GM19372 (cell line): Measurements from ENCODE around the gene TTLL8.

ENCODE experiments used
- ATAC-seq: cut with Tn5 transposase; IDR thresholded peaks from one replicate; pipeline ENCODE4 v1.9.1; 2021; ENCODE audit warnings: mild to moderate bottlenecking, low read depth, moderate library complexity; ENCODE audit not compliant: unreplicated experiment

Gene TTLL8

DNA sequence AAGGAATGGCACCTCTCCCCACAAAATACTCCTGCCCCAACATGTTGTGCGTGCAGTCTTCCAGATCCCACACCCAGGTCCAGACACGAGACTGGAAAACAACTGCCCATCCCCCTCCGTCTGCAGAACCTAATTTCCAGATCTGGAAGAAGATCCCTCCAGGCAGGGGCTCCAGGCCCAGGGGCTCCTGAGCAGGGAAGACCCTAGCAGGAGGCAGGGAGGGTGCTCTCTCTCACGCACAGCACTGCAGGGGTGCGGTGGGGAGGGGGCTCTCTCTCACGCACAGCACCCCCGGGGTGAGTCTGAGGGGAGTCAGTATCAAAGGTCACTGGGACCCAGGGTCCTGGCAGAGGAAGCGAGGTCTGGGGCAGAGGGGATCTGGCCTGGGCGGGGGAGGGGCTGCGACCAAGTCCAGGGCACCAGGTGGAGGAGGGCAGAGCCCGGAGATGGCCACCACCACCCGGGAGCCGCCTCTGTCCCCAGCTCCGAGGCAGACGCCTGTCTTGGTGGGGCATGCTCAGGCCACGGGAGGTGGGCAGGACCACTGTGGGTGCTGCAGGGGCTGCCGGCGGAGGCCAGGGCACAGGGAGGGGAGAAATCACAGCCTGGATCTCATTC, 25.5 kb upstream of the TTLL8 start:
- no peak for ATAC-seq

DNA sequence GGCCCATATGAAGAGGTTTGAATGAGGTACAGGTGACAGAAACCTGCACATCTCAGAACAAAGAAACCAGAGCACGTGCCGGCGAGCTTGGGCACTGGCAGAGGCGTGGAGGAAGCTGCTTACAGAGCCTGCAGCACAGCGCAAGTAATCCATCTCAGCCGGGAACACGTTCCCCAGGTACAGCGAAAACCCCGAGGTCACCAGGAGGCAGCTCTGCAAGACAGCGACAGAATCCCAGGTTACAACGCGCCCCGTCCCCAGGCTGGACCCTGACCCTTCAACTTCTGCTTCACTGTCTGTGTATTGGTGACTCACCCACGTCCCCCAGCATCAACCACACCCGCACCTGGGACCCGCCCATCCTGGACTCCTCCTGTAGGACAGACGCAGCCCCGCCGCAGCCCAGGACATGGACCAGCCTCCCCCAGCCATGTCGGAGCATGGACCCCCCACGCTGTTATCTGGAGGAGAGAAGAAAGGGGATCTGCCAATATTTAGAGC, 24.9 kb upstream of the TTLL8 start:
- ATAC-seq, result no peak

DNA sequence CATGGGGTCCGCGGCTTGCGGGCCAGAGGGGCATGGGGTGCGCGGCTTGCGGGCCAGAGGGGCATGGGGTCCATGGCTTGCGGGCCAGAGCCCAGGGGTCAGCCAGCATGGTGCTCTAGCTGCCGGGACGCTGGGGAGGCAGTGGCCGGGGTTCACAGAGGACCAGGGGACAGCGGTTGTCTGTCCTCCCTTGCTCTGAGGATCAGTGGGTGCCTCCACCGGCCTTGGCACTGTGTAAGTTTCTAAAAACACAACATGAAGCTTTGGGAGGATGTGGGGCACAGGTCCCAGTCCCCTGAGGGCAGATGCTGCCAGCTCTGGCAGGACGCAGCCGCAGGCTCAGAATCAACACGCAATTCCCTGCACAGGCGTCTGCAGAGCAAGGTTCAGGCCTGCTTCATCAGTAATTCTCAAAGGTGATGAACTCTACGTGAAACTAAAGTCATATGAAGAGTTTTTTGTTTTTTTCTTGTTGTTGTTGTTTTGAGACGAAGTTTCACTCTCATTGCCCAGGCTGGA, 24.2 kb upstream of the TTLL8 start:
- ATAC-seq, result no peak

GRCh38 chr22:50081426-50082196, 23.5 kb upstream of the TTLL8 start:
- ATAC-seq, result no peak

DNA sequence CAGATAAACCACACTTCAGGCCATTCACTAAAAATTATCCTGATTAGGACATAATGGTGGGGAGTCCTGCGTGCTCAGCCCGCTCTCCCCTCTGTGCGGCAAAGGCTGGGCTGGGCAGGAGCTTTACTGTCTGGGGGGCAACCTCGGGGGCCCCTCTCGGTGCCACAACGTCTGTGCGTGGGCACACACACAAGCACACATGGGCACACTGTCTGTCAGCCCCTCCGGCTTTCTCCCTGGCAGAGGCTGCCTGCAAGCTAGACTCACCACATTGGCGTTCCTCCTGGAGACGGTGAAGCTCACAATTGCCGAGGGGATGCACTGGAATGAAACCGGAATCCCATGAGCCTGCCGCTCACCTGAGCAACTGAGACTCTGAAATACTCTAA, 22.0 kb upstream of the TTLL8 start:
- ATAC-seq, result no peak

GRCh38 chr22:50078761-50079160, 20.7 kb upstream of the TTLL8 start:
- ATAC-seq, result no peak

DNA sequence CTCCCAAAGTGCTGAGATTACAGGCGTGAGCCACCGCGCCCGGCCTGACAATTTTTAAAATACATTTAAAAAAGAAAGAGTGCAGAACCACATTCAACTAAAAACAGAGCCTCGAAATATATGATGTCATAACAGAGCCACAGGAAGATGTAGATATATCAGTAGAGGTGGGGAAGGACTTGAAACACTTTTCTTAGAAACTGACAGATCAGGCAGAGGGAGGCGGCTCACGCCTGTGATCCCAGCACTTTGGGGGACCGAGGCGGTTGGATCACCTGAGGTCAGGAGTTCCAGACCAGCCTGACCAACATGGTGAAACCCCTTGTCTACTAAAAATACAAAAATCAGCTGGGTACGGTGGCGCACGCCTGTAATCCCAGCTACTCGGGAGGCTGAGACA, 20.1 kb upstream of the TTLL8 start:
- ATAC-seq, result no peak

DNA sequence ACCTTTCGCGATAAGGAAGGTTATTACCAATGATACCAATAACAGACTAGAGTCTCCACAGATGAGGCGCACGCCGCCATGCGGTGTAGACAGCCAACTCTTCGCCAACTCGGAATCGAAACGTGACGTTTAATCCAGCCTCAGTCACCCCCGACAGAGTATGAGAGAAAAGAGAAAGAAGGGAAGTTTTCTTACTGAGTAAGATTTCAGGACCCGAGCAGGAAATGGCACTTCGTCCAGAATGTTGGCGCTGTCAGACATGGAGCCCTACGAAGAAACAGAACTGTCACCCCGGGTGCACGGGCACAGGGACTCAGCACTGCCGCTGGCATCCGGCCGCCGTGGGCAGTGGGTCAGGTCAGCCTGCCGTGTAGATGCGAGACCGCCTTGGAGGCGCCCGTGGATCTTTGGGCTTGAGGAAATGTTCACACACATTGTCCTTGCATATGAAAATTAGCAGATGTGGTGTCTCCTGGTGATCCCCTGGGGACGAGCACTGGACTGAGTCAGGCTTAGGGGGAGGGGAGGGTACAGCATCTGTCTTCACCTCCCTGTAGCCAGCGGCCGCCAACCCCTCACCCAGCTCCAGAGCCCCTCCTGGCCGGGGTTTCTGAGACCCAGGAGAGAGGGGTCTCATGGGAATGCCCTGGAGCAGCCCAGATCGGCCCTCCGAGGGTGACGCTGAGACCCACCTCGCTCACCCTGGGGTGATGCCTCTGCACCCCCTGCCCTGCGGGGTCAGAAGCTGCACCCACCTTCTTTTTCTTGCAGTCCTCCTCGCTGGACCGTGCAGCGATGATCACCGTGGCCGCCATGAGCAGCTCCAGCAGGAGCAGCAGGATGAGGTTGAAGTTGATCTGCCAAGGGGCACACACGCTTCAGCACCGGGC, 18.8 kb upstream of the TTLL8 start:
- no peak for ATAC-seq

GRCh38 chr22:50074551-50075530, 16.7 kb upstream of the TTLL8 start:
- no peak for ATAC-seq

GRCh38 chr22:50074056-50074455, 16.0 kb upstream of the TTLL8 start:
- ATAC-seq, result no peak

- no peak for ATAC-seq
Measured at GRCh38 chr22:50072714-50073538, 14.8 kb upstream of the TTLL8 start.

DNA sequence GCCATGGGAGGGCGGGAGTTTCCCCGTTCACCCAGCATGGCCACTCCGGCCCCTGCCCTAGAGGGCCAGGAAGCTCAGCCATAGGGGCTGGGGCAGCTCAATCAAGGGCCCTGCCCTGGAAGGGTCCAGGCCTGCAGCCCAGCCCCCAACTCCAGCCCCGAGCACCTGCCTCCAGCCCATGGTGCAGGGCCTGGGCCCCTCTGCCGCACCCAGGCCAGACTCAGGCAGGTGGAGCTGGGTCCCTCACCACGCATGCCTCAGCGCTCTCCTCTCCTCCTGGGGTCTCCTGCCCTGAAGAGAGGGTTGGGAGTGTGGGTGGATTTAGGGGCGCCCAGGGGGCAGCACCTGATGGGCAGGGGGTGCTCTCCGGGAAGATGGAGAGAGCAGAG, 14.1 kb upstream of the TTLL8 start:
- ATAC-seq, result no peak

DNA sequence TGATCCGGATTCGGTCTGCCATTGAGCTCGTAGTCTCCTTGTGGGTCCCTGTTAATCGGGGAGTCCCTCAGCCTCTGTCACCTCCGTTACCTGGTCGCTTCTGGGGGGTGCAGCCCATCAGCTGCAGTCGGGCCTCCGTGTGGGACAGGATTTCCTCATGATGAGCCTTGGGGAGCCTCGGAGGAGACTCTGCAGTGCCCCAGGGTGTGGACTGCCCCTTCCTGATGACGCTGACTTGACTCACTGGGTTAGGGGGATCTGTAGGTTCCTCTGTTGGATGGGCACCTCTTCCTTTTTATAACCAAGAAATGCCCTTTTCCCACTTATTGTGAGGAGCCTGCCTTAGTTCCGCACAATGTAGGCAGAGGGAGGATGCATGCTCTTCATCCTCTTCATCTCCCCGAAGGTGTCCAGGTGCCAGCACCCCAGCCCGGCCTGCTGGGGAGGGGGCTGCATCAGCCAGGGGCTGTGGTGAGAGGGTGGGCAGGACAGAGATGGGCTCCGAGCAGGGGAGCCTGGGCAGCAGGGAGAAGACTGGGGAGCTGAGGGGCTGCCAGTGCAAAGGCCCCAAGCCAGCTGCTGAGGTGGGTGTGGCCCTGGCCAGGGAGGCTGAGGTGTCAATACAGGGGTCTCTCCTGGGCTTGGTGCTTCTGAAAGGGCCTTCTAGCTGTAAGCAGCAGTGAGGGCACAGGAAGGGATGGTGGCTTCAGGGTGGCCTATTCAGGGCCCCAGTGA, 13.5 kb upstream of the TTLL8 start:
- ATAC-seq, result no peak

DNA sequence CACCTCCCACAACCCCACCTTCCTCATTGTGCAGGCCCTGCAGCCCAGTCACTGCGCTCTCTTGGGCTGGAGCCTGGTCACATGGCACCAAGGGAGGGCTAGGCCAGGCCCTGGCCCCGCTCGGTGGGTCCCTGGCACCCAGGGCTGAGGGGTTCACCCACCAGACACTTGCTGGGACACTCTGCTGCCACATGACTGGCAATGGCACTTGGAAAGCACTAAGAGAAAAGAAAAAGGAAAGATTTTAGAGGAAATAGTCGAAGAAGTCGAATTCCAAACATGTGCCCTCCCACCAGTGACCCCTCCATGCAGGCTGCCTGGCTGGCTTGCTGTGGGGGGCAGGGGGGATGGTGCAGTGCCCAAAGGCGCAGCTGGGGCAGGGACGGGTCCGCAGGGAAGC, 12.3 kb upstream of the TTLL8 start:
- no peak for ATAC-seq

GRCh38 chr22:50068096-50068495, 10.0 kb upstream of the TTLL8 start:
- no peak for ATAC-seq

DNA sequence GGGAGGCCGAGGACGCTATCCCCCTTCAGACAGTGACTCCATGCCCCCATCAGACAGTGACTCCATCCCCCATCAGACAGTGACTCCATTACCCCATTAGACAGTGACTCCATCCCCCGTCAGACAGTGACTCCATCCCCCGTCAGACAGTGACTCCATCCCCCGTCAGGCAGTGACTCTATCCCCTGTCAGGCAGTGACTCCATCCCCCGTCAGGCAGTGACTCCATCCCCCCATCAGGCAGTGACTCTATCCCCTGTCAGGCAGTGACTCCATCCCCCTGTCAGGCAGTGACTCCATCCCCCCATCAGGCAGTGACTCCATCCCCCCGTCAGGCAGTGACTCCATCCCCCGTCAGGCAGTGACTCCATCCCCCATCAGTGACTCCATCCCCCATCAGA, 9.1 kb upstream of the TTLL8 start:
- no peak for ATAC-seq

DNA sequence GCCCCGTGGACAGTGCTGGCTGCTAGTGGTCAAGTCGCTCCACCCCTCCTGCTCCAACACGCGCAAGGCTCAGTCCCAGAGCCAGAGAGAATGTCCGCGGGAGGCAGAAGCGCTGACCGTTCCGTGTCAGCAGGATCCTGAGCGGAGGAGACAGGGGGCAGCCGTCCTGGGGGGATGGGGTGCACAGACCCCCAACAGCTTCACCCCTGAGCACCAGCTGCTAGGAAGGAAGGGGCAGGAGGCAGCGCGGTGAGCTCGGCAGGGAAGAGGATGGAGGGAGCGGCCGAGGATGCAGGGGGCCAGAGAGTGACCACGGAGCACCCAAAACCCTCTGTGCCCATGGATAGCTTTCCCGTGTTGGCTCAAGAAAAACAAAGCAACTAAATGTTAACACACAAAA, 6.4 kb upstream of the TTLL8 start:
- no peak for ATAC-seq
